Osteocyte (in vitro differentiated cells): Measurements from ENCODE around the gene BICDL2. TPM values are rescaled to one million over a fixed set of nuclear protein-coding genes. Genes with fewer than 3 reads are reported as not detected.

Experiments used
- DNase-seq: peaks from one replicate; pipeline ENCODE4 v3.0.0; 2021; ENCODE audit warnings: mixed read lengths; ENCODE audit not compliant: unreplicated experiment; ENCODE audit errors: extremely low spot score
- H3K27ac Mint-ChIP-seq: one replicate; pipeline ENCODE4 v1.8.0; 2021; ENCODE audit warnings: mild to moderate bottlenecking, mixed read lengths; ENCODE audit not compliant: unreplicated experiment
- H3K27me3 Mint-ChIP-seq: one replicate; pipeline ENCODE4 v1.8.0; 2021; ENCODE audit warnings: mixed read lengths; ENCODE audit not compliant: unreplicated experiment
- H3K36me3 Mint-ChIP-seq: one replicate; pipeline ENCODE4 v1.8.0; 2021; ENCODE audit warnings: mixed read lengths; ENCODE audit not compliant: unreplicated experiment
- H3K4me1 Mint-ChIP-seq: one replicate; pipeline ENCODE4 v1.8.0; 2021; ENCODE audit warnings: mixed read lengths; ENCODE audit not compliant: unreplicated experiment
- H3K4me3 Mint-ChIP-seq: one replicate; pipeline ENCODE4 v1.8.0; 2021; ENCODE audit warnings: mild to moderate bottlenecking, moderate library complexity, mixed read lengths; ENCODE audit not compliant: unreplicated experiment
- H3K9me3 Mint-ChIP-seq: one replicate; pipeline ENCODE4 v1.8.0; 2021; ENCODE audit warnings: mixed read lengths; ENCODE audit not compliant: unreplicated experiment
- CTCF ChIP-seq: fragments of 200-600 bp; sonication (generic); IDR thresholded peaks from 2 replicates; pipeline ENCODE4 v1.5.0; 2021; ENCODE audit warnings: antibody characterized with exemption, mild to moderate bottlenecking, moderate library complexity
- total RNA-seq: library from RNA; stranded (reverse); gene quantifications from 2 replicates; pipeline ENCODE4 v1.2.1, GENCODE V29; 2021

Gene BICDL2
- total RNA-seq, 1 donor from 2014 or later, result not detected

GRCh38 chr16:2985893-2986355 is 50.8 kb downstream of the BICDL2 start:
- TF ChIP-seq CTCF, result no peak

GRCh38 chr16:2985462-2985861 is 51.3 kb downstream of the BICDL2 start:
- DNase-seq, result no peak
- Mint-ChIP-seq H3K36me3 (no peaks in the 10 kb centered on the region), H3K4me3 (no peak overlapping the region), H3K9me3 (no peaks in the 10 kb centered on the region), H3K4me1 (peaks cover 28% of the 10 kb centered on the region), H3K27me3 (no peaks in the 10 kb centered on the region), H3K27ac (no peak overlapping the region)
- no peak for TF ChIP-seq CTCF

More at GRCh38 chr16:2985893-2986355, 50.8 kb downstream of the BICDL2 start:
- Mint-ChIP-seq H3K36me3 (no peaks in the 10 kb centered on the region), H3K27ac (no peak overlapping the region), H3K27me3 (no peaks in the 10 kb centered on the region), H3K4me1 (peaks cover 25% of the 10 kb centered on the region), H3K9me3 (no peaks in the 10 kb centered on the region), H3K4me3 (no peak overlapping the region)
- no peak for DNase-seq

- peak; percentile 94 for TF ChIP-seq CTCF
- Mint-ChIP-seq H3K27ac (no peak overlapping the region), H3K9me3 (no peaks in the 10 kb centered on the region), H3K4me3 (peak overlapping the region; percentile 57), H3K27me3 (no peaks in the 10 kb centered on the region), H3K36me3 (no peaks in the 10 kb centered on the region), H3K4me1 (peaks cover 30% of the 10 kb centered on the region)
- peak; percentile 95 for DNase-seq
Observed at GRCh38 chr16:2983706-2984136, 53.0 kb downstream of the BICDL2 start.

- H3K9me3 Mint-ChIP-seq, result no peaks in the 10 kb centered on the region
- no peaks in the 10 kb centered on the region for H3K36me3 Mint-ChIP-seq
- no peak for DNase-seq
- H3K27ac Mint-ChIP-seq, result no peak overlapping the region
- no peak for TF ChIP-seq CTCF
- no peak overlapping the region for H3K4me3 Mint-ChIP-seq
- peaks cover 21% of the 10 kb centered on the region for H3K4me1 Mint-ChIP-seq
- no peaks in the 10 kb centered on the region for H3K27me3 Mint-ChIP-seq
Observed at GRCh38 chr16:2982402-2982801, 54.3 kb downstream of the BICDL2 start.

- no peaks in the 10 kb centered on the region for H3K27me3 Mint-ChIP-seq
- peak overlapping the region; percentile 64 for H3K4me3 Mint-ChIP-seq
- H3K27ac Mint-ChIP-seq, result peak overlapping the region; percentile 77
Observed at GRCh38 chr16:2981899-2982250, 54.9 kb downstream of the BICDL2 start.

More at GRCh38 chr16:2981899-2982250, 54.9 kb downstream of the BICDL2 start:
- peaks cover 21% of the 10 kb centered on the region for H3K4me1 Mint-ChIP-seq
- no peak for DNase-seq
- H3K36me3 Mint-ChIP-seq, result no peaks in the 10 kb centered on the region
- TF ChIP-seq CTCF, result no peak
- no peaks in the 10 kb centered on the region for H3K9me3 Mint-ChIP-seq
